DND-41 (cell line): Measurements from ENCODE around the gene HAPLN3.

Experiments used
- ATAC-seq: fragments of 200-7000 bp; cut with Tn5 transposase; 3 replicates; pipeline ENCODE4 v1.9.1; 2021; ENCODE audit warnings: low read depth; ENCODE audit not compliant: insufficient read depth
- DNase-seq: peaks from one replicate; pipeline ENCODE4 v3.0.0-alpha.2; 2020
- H2AFZ ChIP-seq: 2 replicates; pipeline ENCODE4 v1.6.0; 2012; ENCODE audit warnings: low read depth, low read length
- H3K27ac ChIP-seq: 2 replicates; pipeline ENCODE4 v1.5.1; 2012; ENCODE audit warnings: low read length, inconsistent platforms
- H3K27me3 ChIP-seq: fragments of 200-600 bp; sonication (generic); 2 replicates; pipeline ENCODE4 v1.6.0; 2012; ENCODE audit warnings: low read length, mild to moderate bottlenecking, inconsistent platforms; ENCODE audit not compliant: insufficient read depth, poor library complexity
- H3K36me3 ChIP-seq: 2 replicates; pipeline ENCODE4 v1.5.1; 2012; ENCODE audit warnings: low read length, inconsistent platforms; ENCODE audit not compliant: insufficient read depth
- H3K4me1 ChIP-seq: 2 replicates; pipeline ENCODE4 v1.5.1; 2012; ENCODE audit warnings: mild to moderate bottlenecking, low read length; ENCODE audit not compliant: insufficient read depth
- H3K4me2 ChIP-seq: 2 replicates; pipeline ENCODE4 v1.6.0; 2012; ENCODE audit warnings: mild to moderate bottlenecking, moderate library complexity, low read length, inconsistent platforms; ENCODE audit not compliant: insufficient read depth
- H3K4me3 ChIP-seq, 2 experiments: fragments of 200-600 bp in 1 of 2; shearing (Covaris generic) in 1 of 2; 2 replicates each; pipeline ENCODE4 v1.5.1; 2012 to 2016; ENCODE audit warnings: inconsistent platforms in 2 of 2, low read length in 2 of 2, mild to moderate bottlenecking in 2 of 2, low read depth in 1 of 2, moderate library complexity in 1 of 2
- H3K79me2 ChIP-seq: 2 replicates; pipeline ENCODE4 v1.6.0; 2012; ENCODE audit warnings: low read length, inconsistent platforms; ENCODE audit not compliant: insufficient read depth
- H3K9ac ChIP-seq: 2 replicates; pipeline ENCODE4 v1.6.0; 2012; ENCODE audit warnings: low read depth, mild to moderate bottlenecking, inconsistent platforms, low read length, moderate library complexity
- H3K9me3 ChIP-seq: 2 replicates; pipeline ENCODE4 v1.5.1; 2012; ENCODE audit warnings: low read length, moderate library complexity, mild to moderate bottlenecking, inconsistent platforms; ENCODE audit not compliant: insufficient read depth, severe bottlenecking
- H4K20me1 ChIP-seq: 2 replicates; pipeline ENCODE4 v1.6.0; 2012; ENCODE audit warnings: low read length; ENCODE audit not compliant: insufficient read depth
- CTCF ChIP-seq: IDR thresholded peaks from 2 replicates; pipeline ENCODE4 v1.5.1; 2012; ENCODE audit warnings: borderline replicate concordance, low read length, moderate library complexity, mild to moderate bottlenecking; ENCODE audit not compliant: poor library complexity, severe bottlenecking; ENCODE audit errors: extremely low read depth
- EZH2 ChIP-seq: IDR thresholded peaks from 3 replicates; pipeline ENCODE4 v1.6.1; 2012; ENCODE audit warnings: borderline replicate concordance, low read depth, mild to moderate bottlenecking, moderate library complexity, low read length, inconsistent platforms; ENCODE audit not compliant: severe bottlenecking

Gene HAPLN3

DNA sequence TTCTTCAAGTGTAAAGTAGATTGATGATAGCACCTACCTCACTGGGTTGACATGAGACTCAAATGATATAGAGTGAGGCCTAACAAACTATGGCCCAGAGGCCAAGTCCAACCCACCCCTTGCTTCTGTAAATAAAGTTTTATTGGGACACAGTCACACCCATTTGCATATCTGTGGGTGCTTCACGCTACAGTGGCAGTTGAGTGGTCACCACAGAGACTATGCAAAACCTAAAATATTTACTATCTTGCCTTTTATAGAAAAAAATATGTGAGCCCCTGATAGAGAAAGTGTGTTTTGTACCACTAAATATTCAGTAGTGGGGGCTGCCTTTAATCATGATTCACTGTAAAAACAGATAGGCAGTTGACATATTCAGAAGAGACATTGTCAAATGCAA is 54.1 kb downstream of the HAPLN3 start:
- no peak overlapping the region for H3K27ac ChIP-seq
- H3K27me3 ChIP-seq = no peaks in the 10 kb centered on the region
- no peak overlapping the region for H3K4me3 ChIP-seq
- no peaks in the 10 kb centered on the region for H3K4me1 ChIP-seq
- TF ChIP-seq CTCF (no peak), EZH2 (no peak)
- DNase-seq = no peak
- no peaks in the 10 kb centered on the region for H3K36me3 ChIP-seq
- ATAC-seq = no peak
- no peak overlapping the region for H2AFZ ChIP-seq
- no peaks in the 10 kb centered on the region for H4K20me1 ChIP-seq
- H3K79me2 ChIP-seq = no peaks in the 10 kb centered on the region
- no peak overlapping the region for H3K4me2 ChIP-seq
- no peaks in the 10 kb centered on the region for H3K9me3 ChIP-seq
- no peak overlapping the region for H3K9ac ChIP-seq

DNA sequence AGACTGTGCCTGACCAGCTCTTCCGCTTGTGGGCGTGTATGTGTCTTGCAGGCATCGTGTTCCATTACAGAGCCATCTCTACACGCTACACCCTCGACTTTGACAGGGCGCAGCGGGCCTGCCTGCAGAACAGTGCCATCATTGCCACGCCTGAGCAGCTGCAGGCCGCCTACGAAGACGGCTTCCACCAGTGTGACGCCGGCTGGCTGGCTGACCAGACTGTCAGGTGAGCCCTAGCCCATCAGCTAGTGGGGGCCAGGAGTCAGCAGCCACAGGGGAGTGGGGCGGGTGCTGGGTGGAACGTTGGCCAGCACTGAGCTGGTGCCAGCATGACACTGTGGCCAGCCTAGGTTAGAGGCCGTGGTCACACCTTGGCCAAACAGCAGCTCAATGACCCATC is 55.4 kb downstream of the HAPLN3 start:
- H3K9me3 ChIP-seq = no peaks in the 10 kb centered on the region
- H4K20me1 ChIP-seq = no peaks in the 10 kb centered on the region
- TF ChIP-seq EZH2 (no peak), CTCF (no peak)
- no peak overlapping the region for H3K9ac ChIP-seq
- no peak overlapping the region for H3K27ac ChIP-seq
- ATAC-seq = no peak
- no peak overlapping the region for H3K4me3 ChIP-seq
- H2AFZ ChIP-seq = no peak overlapping the region
- H3K4me2 ChIP-seq = no peak overlapping the region
- DNase-seq = no peak
- no peaks in the 10 kb centered on the region for H3K4me1 ChIP-seq
- no peaks in the 10 kb centered on the region for H3K27me3 ChIP-seq
- no peaks in the 10 kb centered on the region for H3K79me2 ChIP-seq
- H3K36me3 ChIP-seq = no peaks in the 10 kb centered on the region

GRCh38 chr15:88839146-88839545 is 56.2 kb downstream of the HAPLN3 start:
- Histone ChIP-seq H3K4me3 (no peak overlapping the region), H3K4me2 (no peak overlapping the region), H3K36me3 (no peaks in the 10 kb centered on the region), H3K9me3 (no peaks in the 10 kb centered on the region), H2AFZ (no peak overlapping the region), H3K27me3 (no peaks in the 10 kb centered on the region), H3K4me1 (no peaks in the 10 kb centered on the region), H3K9ac (no peak overlapping the region), H3K27ac (no peak overlapping the region), H3K79me2 (no peaks in the 10 kb centered on the region), H4K20me1 (no peaks in the 10 kb centered on the region)
- no peak for DNase-seq
- no peak for ATAC-seq
- TF ChIP-seq CTCF = no peak
- no peak for TF ChIP-seq EZH2

GRCh38 chr15:88838667-88839066 is 56.7 kb downstream of the HAPLN3 start:
- no peaks in the 10 kb centered on the region for H3K79me2 ChIP-seq
- ATAC-seq (no peak), DNase-seq (no peak)
- H3K36me3 ChIP-seq = no peaks in the 10 kb centered on the region
- H3K9ac ChIP-seq = no peak overlapping the region
- no peaks in the 10 kb centered on the region for H3K27me3 ChIP-seq
- TF ChIP-seq CTCF (no peak), EZH2 (no peak)
- no peaks in the 10 kb centered on the region for H4K20me1 ChIP-seq
- no peaks in the 10 kb centered on the region for H3K4me1 ChIP-seq
- H3K4me3 ChIP-seq = no peak overlapping the region
- H3K27ac ChIP-seq = no peak overlapping the region
- H3K4me2 ChIP-seq = no peak overlapping the region
- no peak overlapping the region for H2AFZ ChIP-seq
- H3K9me3 ChIP-seq = no peaks in the 10 kb centered on the region
